Parathyroid adenoma (tissue), 2 donors: ENCODE measurements around the gene KRT33A.

Experiments used
- H2AFZ ChIP-seq: fragments of 300-600 bp; sonication (generic); one replicate; pipeline ENCODE4 v1.7.0; 2017; ENCODE audit warnings: antibody characterized with exemption, mild to moderate bottlenecking
- H3K27ac ChIP-seq: fragments of 300-600 bp; sonication (generic); one replicate; pipeline ENCODE4 v1.7.0; 2017
- H3K27me3 ChIP-seq: fragments of 300-600 bp; sonication (generic); one replicate; pipeline ENCODE4 v1.7.0; 2017; ENCODE audit warnings: low read length; ENCODE audit not compliant: control insufficient read depth, insufficient read depth
- H3K36me3 ChIP-seq: fragments of 300-600 bp; sonication (generic); one replicate; pipeline ENCODE4 v1.7.0; 2017; ENCODE audit warnings: low read length; ENCODE audit not compliant: control insufficient read depth, insufficient read depth
- H3K4me1 ChIP-seq: fragments of 300-600 bp; sonication (generic); one replicate; pipeline ENCODE4 v1.7.0; 2017; ENCODE audit warnings: control low read depth
- H3K4me2 ChIP-seq: fragments of 300-600 bp; sonication (generic); one replicate; pipeline ENCODE4 v1.7.0; 2017; ENCODE audit warnings: low read length
- H3K4me3 ChIP-seq: fragments of 300-600 bp; sonication (generic); one replicate; pipeline ENCODE4 v1.7.0; 2017; ENCODE audit warnings: low read depth, low read length
- H3K79me2 ChIP-seq: fragments of 300-600 bp; sonication (generic); one replicate; pipeline ENCODE4 v1.7.0; 2017; ENCODE audit warnings: control low read depth
- H3K9ac ChIP-seq: fragments of 300-600 bp; sonication (generic); one replicate; pipeline ENCODE4 v1.7.0; 2017; ENCODE audit warnings: mild to moderate bottlenecking
- H3K9me3 ChIP-seq: fragments of 300-600 bp; sonication (generic); one replicate; pipeline ENCODE4 v1.7.0; 2017; ENCODE audit warnings: low read length; ENCODE audit not compliant: control insufficient read depth
- CTCF ChIP-seq: fragments of 300-600 bp; sonication (generic); IDR thresholded peaks from one replicate; pipeline ENCODE4 v1.7.0; 2017; ENCODE audit warnings: antibody characterized with exemption, mild to moderate bottlenecking
- donor health status: primary hyperparathyroidism.

The KRT33A gene

GRCh38 chr17:41331606-41332005, 19.0 kb downstream of the KRT33A start:
- Histone ChIP-seq H3K36me3 (no peaks in the 10 kb centered on the region), H2AFZ (no peak overlapping the region), H3K4me2 (no peak overlapping the region), H3K79me2 (no peaks in the 10 kb centered on the region), H3K27ac (no peak overlapping the region), H3K4me1 (no peaks in the 10 kb centered on the region), H3K9me3 (no peaks in the 10 kb centered on the region), H3K9ac (no peak overlapping the region), H3K4me3 (no peak overlapping the region), H3K27me3 (no peaks in the 10 kb centered on the region)
- no peak for TF ChIP-seq CTCF

- no peaks in the 10 kb centered on the region for H3K9me3 ChIP-seq
- H3K9ac ChIP-seq, result no peak overlapping the region
- H3K4me3 ChIP-seq, result no peak overlapping the region
- H3K27ac ChIP-seq, result no peak overlapping the region
- no peaks in the 10 kb centered on the region for H3K36me3 ChIP-seq
- H3K4me1 ChIP-seq, result no peaks in the 10 kb centered on the region
- H3K27me3 ChIP-seq, result no peaks in the 10 kb centered on the region
- no peak overlapping the region for H3K4me2 ChIP-seq
- H3K79me2 ChIP-seq, result no peaks in the 10 kb centered on the region
- H2AFZ ChIP-seq, result no peak overlapping the region
- peak; percentile 49 for TF ChIP-seq CTCF
Measured at GRCh38 chr17:41329279-41329948, 21.2 kb downstream of the KRT33A start.

GRCh38 chr17:41328207-41328606, 22.4 kb downstream of the KRT33A start:
- H3K27me3 ChIP-seq, result no peaks in the 10 kb centered on the region
- H3K4me1 ChIP-seq, result no peaks in the 10 kb centered on the region
- no peak overlapping the region for H3K4me3 ChIP-seq
- H3K4me2 ChIP-seq, result no peak overlapping the region
- H2AFZ ChIP-seq, result no peak overlapping the region
- H3K9ac ChIP-seq, result no peak overlapping the region
- no peaks in the 10 kb centered on the region for H3K36me3 ChIP-seq
- H3K27ac ChIP-seq, result no peak overlapping the region
- no peaks in the 10 kb centered on the region for H3K9me3 ChIP-seq
- TF ChIP-seq CTCF, result no peak
- H3K79me2 ChIP-seq, result no peaks in the 10 kb centered on the region

GRCh38 chr17:41327411-41328120, 23.1 kb downstream of the KRT33A start:
- Histone ChIP-seq H3K4me1 (no peaks in the 10 kb centered on the region), H3K4me3 (no peak overlapping the region), H3K9me3 (no peaks in the 10 kb centered on the region)

More at GRCh38 chr17:41327411-41328120, 23.1 kb downstream of the KRT33A start:
- Histone ChIP-seq H3K36me3 (no peaks in the 10 kb centered on the region), H2AFZ (no peak overlapping the region), H3K27ac (no peak overlapping the region), H3K4me2 (no peak overlapping the region), H3K27me3 (no peaks in the 10 kb centered on the region), H3K9ac (no peak overlapping the region), H3K79me2 (no peaks in the 10 kb centered on the region)
- no peak for TF ChIP-seq CTCF
